WTC11 (cell line): ENCODE measurements around the gene LDLRAD3. TPM values are rescaled to one million over a fixed set of nuclear protein-coding genes. Genes with fewer than 3 reads are reported as not detected.
A peak's percentile ranks its signal among the peaks of the same experiment; 100 is the strongest.

ENCODE experiments used
- ATAC-seq: fragments of 200-7000 bp; cut with Tn5 transposase; 2 replicates; pipeline ENCODE4 v1.10.0; 2021; ENCODE audit warnings: mild to moderate bottlenecking, moderate library complexity
- CTCF ChIA-PET: fragments of 300-600 bp; sonication (Branson Sonifier 250); formaldehyde crosslinking; loops from one replicate; lab custom pipeline; 2021; ENCODE audit warnings: antibody characterized with exemption; lab: Charles Lee
- POLR2A ChIA-PET: fragments of 350-600 bp; sonication (Branson Sonifier 250); formaldehyde crosslinking; loops from one replicate; lab custom pipeline; 2021; ENCODE audit warnings: antibody characterized with exemption; lab: Charles Lee
- DNase-seq: peaks from one replicate; pipeline ENCODE4 v3.0.0; 2021; ENCODE audit warnings: low spot score
- H3K27ac Mint-ChIP-seq: 2 replicates; pipeline ENCODE4 v1.8.0; 2021; ENCODE audit warnings: mixed read lengths
- H3K27me3 Mint-ChIP-seq: 2 replicates; pipeline ENCODE4 v1.8.0; 2021; ENCODE audit warnings: low read depth, mild to moderate bottlenecking, moderate library complexity, mixed read lengths
- H3K36me3 Mint-ChIP-seq: 2 replicates; pipeline ENCODE4 v1.8.0; 2021; ENCODE audit warnings: mixed read lengths
- H3K4me1 Mint-ChIP-seq: 2 replicates; pipeline ENCODE4 v1.8.0; 2022; ENCODE audit warnings: mixed read lengths
- H3K4me3 Mint-ChIP-seq: 2 replicates; pipeline ENCODE4 v1.8.0; 2021; ENCODE audit warnings: mild to moderate bottlenecking, moderate library complexity, mixed read lengths
- H3K9me3 Mint-ChIP-seq: 2 replicates; pipeline ENCODE4 v1.8.0; 2021; ENCODE audit warnings: mixed read lengths
- CTCF ChIP-seq: fragments of 200-600 bp; IDR thresholded peaks from 2 replicates; pipeline ENCODE4 v1.8.0; 2022; ENCODE audit warnings: antibody characterized with exemption
- FOXP1 ChIP-seq: sonication (generic); formaldehyde crosslinking; IDR thresholded peaks from 2 replicates; pipeline ENCODE4 v1.8.0; 2022; ENCODE audit warnings: missing genetic modification reagents, mild to moderate bottlenecking, moderate library complexity, borderline replicate concordance
- HMGA2 ChIP-seq: fragments of 250-450 bp; sonication (Bioruptor Pico); IDR thresholded peaks from 2 replicates; pipeline ENCODE4 v1.4.0; 2021; ENCODE audit warnings: mild to moderate bottlenecking, moderate library complexity
- HMGXB4 ChIP-seq: sonication (generic); formaldehyde crosslinking; IDR thresholded peaks from 2 replicates; pipeline ENCODE4 v1.8.1; 2023; ENCODE audit warnings: mild to moderate bottlenecking, moderate library complexity, missing genetic modification reagents
- IRF2 ChIP-seq: sonication (generic); formaldehyde crosslinking; IDR thresholded peaks from 2 replicates; pipeline ENCODE4 v1.8.0; 2022; ENCODE audit warnings: low read depth, missing genetic modification reagents, borderline replicate concordance
- NFATC4 ChIP-seq: fragments of 250-450 bp; sonication (Bioruptor Pico); IDR thresholded peaks from 2 replicates; pipeline ENCODE4 v1.9.0; 2021; ENCODE audit warnings: mild to moderate bottlenecking
- NR2C2 ChIP-seq: sonication (generic); formaldehyde crosslinking; IDR thresholded peaks from 2 replicates; pipeline ENCODE4 v1.8.0; 2022; ENCODE audit warnings: mild to moderate bottlenecking, missing genetic modification reagents
- OVOL2 ChIP-seq: fragments of 250-450 bp; sonication (Bioruptor Pico); IDR thresholded peaks from 2 replicates; pipeline ENCODE4 v1.9.0; 2021; ENCODE audit warnings: mild to moderate bottlenecking, borderline replicate concordance
- SMAD3 ChIP-seq: sonication (generic); formaldehyde crosslinking; IDR thresholded peaks from 2 replicates; pipeline ENCODE4 v1.8.0; 2022; ENCODE audit warnings: missing genetic modification reagents, mild to moderate bottlenecking, borderline replicate concordance
- SMAD4 ChIP-seq: sonication (generic); formaldehyde crosslinking; IDR thresholded peaks from 2 replicates; pipeline ENCODE4 v1.8.0; 2022; ENCODE audit warnings: mild to moderate bottlenecking, missing genetic modification reagents
- SOX15 ChIP-seq: fragments of 250-450 bp; sonication (Bioruptor Pico); IDR thresholded peaks from 2 replicates; pipeline ENCODE4 v1.9.0; 2021; ENCODE audit warnings: mild to moderate bottlenecking
- TCF7 ChIP-seq: sonication (generic); formaldehyde crosslinking; IDR thresholded peaks from 2 replicates; pipeline ENCODE4 v1.8.0; 2022; ENCODE audit warnings: mild to moderate bottlenecking, low read depth, missing genetic modification reagents, moderate library complexity
- TEAD4 ChIP-seq: sonication (generic); formaldehyde crosslinking; IDR thresholded peaks from 2 replicates; pipeline ENCODE4 v1.8.0; 2022; ENCODE audit warnings: mild to moderate bottlenecking, missing genetic modification reagents
- TP53 ChIP-seq: sonication (generic); formaldehyde crosslinking; IDR thresholded peaks from 2 replicates; pipeline ENCODE4 v1.8.1; 2023; ENCODE audit warnings: mild to moderate bottlenecking, missing genetic modification reagents
- ZNF232 ChIP-seq: sonication (generic); formaldehyde crosslinking; IDR thresholded peaks from 2 replicates; pipeline ENCODE4 v1.8.0; 2022; ENCODE audit warnings: mild to moderate bottlenecking, missing genetic modification reagents
- ZNF263 ChIP-seq: sonication (generic); formaldehyde crosslinking; IDR thresholded peaks from 2 replicates; pipeline ENCODE4 v1.8.1; 2022; ENCODE audit warnings: low read depth, mild to moderate bottlenecking, moderate library complexity, missing genetic modification reagents
- ZNF396 ChIP-seq: fragments of 250-450 bp; sonication (Bioruptor Pico); IDR thresholded peaks from 2 replicates; pipeline ENCODE4 v1.8.0; 2021; ENCODE audit warnings: mild to moderate bottlenecking, moderate library complexity, borderline replicate concordance
- ZNF416 ChIP-seq: fragments of 250-450 bp; sonication (Bioruptor Pico); IDR thresholded peaks from 2 replicates; pipeline ENCODE4 v1.9.0; 2021; ENCODE audit warnings: mild to moderate bottlenecking, inconsistent platforms
- total RNA-seq: library from RNA; stranded (reverse); gene quantifications from 3 replicates; pipeline ENCODE4 v1.2.3, GENCODE V29; 2021
- TF ChIP-seq, protein P1 (sequence below): sonication (generic); formaldehyde crosslinking; IDR thresholded peaks from 2 replicates; pipeline ENCODE4 v1.8.0; 2022; ENCODE audit warnings: missing genetic modification reagents
- TF ChIP-seq, protein P2 (sequence below): fragments of 250-450 bp; sonication (Bioruptor Pico); IDR thresholded peaks from 2 replicates; pipeline ENCODE4 v1.8.0; 2021; ENCODE audit warnings: mild to moderate bottlenecking

Gene LDLRAD3
- total RNA-seq, 1 experiment from 2014 or later, result 14.5 TPM

DNA sequence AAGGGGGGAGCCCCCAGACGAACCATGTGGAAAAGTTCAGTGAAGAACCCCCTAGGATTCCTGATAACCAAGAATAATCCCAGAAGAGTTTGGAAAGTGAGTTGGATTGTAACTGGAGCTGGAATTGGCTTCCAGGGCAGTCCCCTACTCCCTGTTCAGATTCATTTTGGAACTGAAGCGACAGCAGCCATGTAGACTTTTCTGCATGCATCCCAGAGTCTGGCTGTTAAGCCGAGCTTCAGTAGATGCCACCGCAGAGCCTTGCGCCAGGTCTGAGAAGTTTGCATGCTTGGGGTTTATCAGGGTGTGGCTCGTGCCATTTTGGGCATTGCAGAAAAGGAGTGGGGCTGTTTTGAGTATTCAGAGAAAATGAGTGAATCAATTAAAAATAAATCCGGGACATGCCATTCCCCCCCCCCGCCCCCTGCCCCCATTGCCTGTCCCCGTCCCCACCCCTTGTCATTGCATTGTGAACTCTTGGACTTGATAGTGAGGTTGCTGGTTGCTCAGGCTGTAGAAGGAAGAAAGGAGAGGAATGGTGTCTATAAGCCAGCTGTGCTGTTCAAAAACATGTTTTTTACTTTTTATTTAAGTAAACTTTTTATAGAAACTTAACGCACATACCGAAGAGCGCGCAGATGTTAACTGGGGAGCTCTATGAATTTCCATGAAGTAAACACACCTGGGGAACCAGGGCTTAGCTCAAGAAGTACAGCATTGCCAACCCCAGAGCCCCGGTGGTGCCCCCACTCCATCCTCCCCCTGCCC is 71.2 kb downstream of the LDLRAD3 start:
- no peaks in the 10 kb centered on the region for H3K36me3 Mint-ChIP-seq

DNA sequence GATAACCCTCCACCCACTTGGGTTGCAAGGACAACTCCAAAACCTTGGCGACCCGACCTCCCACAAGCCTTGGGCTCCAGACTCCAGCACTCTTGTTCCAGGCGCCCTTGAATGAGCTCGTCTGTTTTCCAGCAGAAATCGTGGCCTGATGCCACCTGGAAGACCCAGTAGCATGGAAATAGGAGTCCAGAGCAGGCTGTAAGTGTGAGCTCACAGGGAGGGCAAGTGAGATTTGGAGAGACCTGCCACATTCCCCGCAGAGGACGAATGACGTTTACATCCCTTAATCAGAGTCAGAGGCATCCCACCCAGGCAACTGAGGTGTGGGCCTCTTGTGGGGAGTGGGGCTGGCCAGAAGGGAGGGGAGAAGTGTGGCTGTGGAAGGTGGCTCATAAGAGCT is 71.9 kb downstream of the LDLRAD3 start:
- Mint-ChIP-seq H3K4me1 (peaks cover 27% of the 10 kb centered on the region), H3K36me3 (no peaks in the 10 kb centered on the region), H3K9me3 (peaks cover 5% of the 10 kb centered on the region; the same call in 1 of the 2 replicates), H3K27me3 (no peaks in the 10 kb centered on the region), H3K4me3 (no peak overlapping the region), H3K27ac (peak overlapping the region; percentile 3)
- POLR2A ChIA-PET, result interaction anchor here (0.7 kb wide), 1 partner anchor 242 kb away, joined by 5 read pairs; no protein-coding TSS in a partner anchor
- ATAC-seq (no peak), DNase-seq (no peak)
- CTCF ChIA-PET, result interaction anchor here (1.6 to 2.0 kb wide), 2 partner anchors 41 to 194 kb away, joined by 6 to 8 read pairs; no protein-coding TSS in a partner anchor
- no peak for TF ChIP-seq HMGXB4
- TF ChIP-seq ZNF416 (CRISPR knock-in tag), result no peak
- TF ChIP-seq IRF2 (CRISPR knock-in tag), result no peak
- TF ChIP-seq TP53 (CRISPR knock-in tag), result no peak
- TF ChIP-seq ZNF232 (CRISPR knock-in tag), result no peak
- no peak for TF ChIP-seq SOX15 (CRISPR knock-in tag)

More for the DNA sequence above, 71.2 kb downstream of the LDLRAD3 start:
- DNase-seq, result no peak
- Mint-ChIP-seq H3K4me1 (peaks cover 21% of the 10 kb centered on the region), H3K9me3 (peaks cover 5% of the 10 kb centered on the region; the same call in 1 of the 2 replicates), H3K27me3 (no peaks in the 10 kb centered on the region), H3K4me3 (no peak overlapping the region), H3K27ac (no peak overlapping the region)
- TF ChIP-seq IRF2 (CRISPR knock-in tag) (no peak), HMGA2 (CRISPR knock-in tag) (no peak), ZNF263 (CRISPR knock-in tag) (no peak), ZNF396 (CRISPR knock-in tag) (no peak), TCF7 (CRISPR knock-in tag) (no peak), FOXP1 (no peak)
- TF ChIP-seq, protein P1, sequence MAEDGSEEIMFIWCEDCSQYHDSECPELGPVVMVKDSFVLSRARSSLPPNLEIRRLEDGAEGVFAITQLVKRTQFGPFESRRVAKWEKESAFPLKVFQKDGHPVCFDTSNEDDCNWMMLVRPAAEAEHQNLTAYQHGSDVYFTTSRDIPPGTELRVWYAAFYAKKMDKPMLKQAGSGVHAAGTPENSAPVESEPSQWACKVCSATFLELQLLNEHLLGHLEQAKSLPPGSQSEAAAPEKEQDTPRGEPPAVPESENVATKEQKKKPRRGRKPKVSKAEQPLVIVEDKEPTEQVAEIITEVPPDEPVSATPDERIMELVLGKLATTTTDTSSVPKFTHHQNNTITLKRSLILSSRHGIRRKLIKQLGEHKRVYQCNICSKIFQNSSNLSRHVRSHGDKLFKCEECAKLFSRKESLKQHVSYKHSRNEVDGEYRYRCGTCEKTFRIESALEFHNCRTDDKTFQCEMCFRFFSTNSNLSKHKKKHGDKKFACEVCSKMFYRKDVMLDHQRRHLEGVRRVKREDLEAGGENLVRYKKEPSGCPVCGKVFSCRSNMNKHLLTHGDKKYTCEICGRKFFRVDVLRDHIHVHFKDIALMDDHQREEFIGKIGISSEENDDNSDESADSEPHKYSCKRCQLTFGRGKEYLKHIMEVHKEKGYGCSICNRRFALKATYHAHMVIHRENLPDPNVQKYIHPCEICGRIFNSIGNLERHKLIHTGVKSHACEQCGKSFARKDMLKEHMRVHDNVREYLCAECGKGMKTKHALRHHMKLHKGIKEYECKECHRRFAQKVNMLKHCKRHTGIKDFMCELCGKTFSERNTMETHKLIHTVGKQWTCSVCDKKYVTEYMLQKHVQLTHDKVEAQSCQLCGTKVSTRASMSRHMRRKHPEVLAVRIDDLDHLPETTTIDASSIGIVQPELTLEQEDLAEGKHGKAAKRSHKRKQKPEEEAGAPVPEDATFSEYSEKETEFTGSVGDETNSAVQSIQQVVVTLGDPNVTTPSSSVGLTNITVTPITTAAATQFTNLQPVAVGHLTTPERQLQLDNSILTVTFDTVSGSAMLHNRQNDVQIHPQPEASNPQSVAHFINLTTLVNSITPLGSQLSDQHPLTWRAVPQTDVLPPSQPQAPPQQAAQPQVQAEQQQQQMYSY (CRISPR knock-in tag), result no peak
- POLR2A ChIA-PET, result interaction anchor here (0.7 kb wide), 1 partner anchor 243 kb away, joined by 5 read pairs; no protein-coding TSS in a partner anchor
- CTCF ChIA-PET, result interaction anchor here (1.6 to 2.0 kb wide), 2 partner anchors 41 to 193 kb away, joined by 6 to 8 read pairs; no protein-coding TSS in a partner anchor
- no peak for ATAC-seq

DNA sequence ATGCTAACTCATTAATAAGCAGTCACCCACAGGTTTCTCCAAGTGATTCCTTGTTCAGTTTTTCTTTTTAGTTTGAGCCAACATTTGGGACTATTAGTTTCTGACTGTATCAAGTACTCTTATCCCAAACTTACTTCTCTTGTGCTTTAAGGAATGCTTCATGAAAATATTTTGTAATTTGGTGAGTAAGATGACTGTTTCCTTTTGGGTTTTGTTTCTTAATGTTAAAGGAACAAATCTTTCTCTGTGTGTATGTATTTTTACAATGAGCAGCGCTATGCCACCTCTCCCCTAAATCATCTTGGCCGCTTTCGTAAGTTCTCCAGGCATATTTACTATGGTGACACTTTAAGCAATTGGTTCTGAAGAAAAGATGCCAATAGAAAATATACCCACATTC is 72.4 kb downstream of the LDLRAD3 start:
- POLR2A ChIA-PET, result no interaction called here
- DNase-seq (no peak), ATAC-seq (no peak)
- CTCF ChIA-PET, result interaction anchor here (1.6 to 2.0 kb wide), 2 partner anchors 40 to 194 kb away, joined by 6 to 8 read pairs; no protein-coding TSS in a partner anchor
- Mint-ChIP-seq H3K27ac (no peak overlapping the region), H3K9me3 (peaks cover 5% of the 10 kb centered on the region; the same call in 1 of the 2 replicates), H3K27me3 (no peaks in the 10 kb centered on the region), H3K4me1 (peaks cover 31% of the 10 kb centered on the region), H3K4me3 (no peak overlapping the region), H3K36me3 (no peaks in the 10 kb centered on the region)
- TF ChIP-seq OVOL2 (CRISPR knock-in tag), result no peak
- TF ChIP-seq TEAD4, result no peak
- no peak for TF ChIP-seq SMAD4 (CRISPR knock-in tag)
- no peak for TF ChIP-seq ZNF232 (CRISPR knock-in tag)
- TF ChIP-seq SMAD3 (CRISPR knock-in tag), result no peak
- no peak for TF ChIP-seq TCF7 (CRISPR knock-in tag)
- TF ChIP-seq NFATC4 (CRISPR knock-in tag), result no peak
- no peak for TF ChIP-seq NR2C2 (CRISPR knock-in tag)
- no peak for TF ChIP-seq CTCF
- TF ChIP-seq, protein P2, sequence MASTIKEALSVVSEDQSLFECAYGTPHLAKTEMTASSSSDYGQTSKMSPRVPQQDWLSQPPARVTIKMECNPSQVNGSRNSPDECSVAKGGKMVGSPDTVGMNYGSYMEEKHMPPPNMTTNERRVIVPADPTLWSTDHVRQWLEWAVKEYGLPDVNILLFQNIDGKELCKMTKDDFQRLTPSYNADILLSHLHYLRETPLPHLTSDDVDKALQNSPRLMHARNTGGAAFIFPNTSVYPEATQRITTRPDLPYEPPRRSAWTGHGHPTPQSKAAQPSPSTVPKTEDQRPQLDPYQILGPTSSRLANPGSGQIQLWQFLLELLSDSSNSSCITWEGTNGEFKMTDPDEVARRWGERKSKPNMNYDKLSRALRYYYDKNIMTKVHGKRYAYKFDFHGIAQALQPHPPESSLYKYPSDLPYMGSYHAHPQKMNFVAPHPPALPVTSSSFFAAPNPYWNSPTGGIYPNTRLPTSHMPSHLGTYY (CRISPR knock-in tag), result no peak
